GM19099 (cell line): Measurements from ENCODE around the gene SGTA.

ENCODE experiments used
- POLR2A ChIP-seq: IDR thresholded peaks from 3 replicates; pipeline ENCODE4 v1.6.1; 2011; ENCODE audit warnings: low read depth; ENCODE audit not compliant: insufficient read length; ENCODE audit errors: extremely low read depth

The SGTA gene

GRCh38 chr19:2722541-2723344 is 60.3 kb downstream of the SGTA start:
- no peak for TF ChIP-seq POLR2A

- no peak for TF ChIP-seq POLR2A
Measured at GRCh38 chr19:2721570-2722540, 61.2 kb downstream of the SGTA start.

DNA sequence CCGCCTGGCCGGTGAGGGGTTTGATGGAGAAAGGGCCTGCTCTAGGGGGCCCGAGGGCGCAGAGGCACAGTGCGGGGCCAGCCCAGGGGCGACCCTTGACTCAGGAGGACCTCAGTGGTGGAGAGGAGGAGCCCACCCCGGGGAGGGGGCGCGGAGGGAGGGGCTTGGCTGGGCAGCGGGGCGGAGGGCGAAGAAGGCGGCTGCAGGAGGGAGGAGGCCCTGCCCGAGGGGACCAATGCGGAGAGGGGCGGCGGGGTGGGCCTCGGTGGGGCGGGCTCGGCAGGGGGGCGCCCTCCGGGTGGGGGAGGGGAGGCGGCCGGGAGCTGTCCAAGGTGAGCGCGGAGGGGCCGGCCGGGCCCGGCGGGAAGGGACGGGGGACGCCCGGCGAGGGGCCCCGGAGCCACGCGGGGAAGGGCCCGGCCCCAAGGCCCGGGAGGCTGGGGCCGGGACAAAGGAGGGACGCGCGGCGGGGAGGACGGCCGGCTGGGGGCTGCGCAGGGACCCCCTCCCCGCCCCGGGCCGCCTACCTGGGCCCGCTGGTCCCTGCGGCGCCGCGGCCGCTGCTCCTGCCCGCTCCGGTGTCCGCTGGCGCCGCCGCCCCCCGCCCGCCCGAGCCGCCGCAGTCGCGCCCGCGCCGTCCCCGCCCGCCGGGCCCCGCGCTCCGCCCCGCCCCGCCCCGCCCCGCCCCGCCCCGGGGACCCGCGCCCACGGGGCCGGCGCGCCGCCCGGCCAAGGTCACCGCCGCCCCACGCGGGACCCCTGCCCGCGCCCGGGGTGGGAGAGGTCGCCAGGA is 62.1 kb downstream of the SGTA start, which contains the start of gene DIRAS1:
DIRAS1 (minus strand) TSS at position 596 of the 793 bp plus-strand sequence. CDS start 3,566 bp downstream, outside the sequence.
- no peak for TF ChIP-seq POLR2A

DNA sequence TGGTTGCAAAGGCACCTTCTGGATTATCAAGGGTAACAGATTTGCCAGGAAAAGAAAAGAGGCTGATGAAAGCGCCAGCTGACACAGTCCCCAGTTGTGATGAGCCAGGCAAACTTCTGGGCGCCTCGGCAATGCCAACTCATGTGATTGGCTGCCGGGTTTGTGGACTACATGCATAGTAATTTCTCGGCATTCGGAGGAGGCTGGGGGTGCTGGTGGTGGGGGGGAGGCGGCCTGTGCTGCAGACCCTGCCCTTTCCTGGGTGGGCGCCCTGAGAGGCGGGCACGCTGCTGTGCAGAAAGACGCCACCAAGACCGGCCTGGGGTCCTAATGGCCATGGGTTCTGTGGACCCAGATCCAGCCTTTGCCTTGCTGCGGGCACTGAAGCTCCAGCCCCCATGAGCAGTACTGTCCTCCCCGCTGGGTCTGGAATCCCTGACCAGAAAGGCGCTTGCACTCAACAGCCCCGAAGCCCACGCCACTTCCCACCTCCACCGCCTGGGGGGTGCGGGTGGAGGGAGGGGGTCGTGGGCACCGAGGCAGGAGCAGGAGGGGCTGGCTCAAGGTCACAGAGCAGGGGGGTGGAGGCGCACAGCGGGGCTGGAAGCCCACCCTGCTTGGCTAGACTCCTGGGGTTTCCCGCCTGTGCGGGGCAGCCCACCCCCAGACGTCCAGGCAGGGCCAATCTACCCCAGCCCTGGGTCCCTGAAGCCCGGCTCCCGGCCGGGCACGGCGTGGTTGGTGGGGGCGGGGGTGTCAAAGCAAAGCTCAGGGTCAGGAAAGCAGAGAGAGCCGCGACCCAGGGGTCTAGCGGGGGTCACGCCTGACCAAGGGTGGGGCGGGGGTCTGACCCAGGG is 62.9 kb downstream of the SGTA start:
- TF ChIP-seq POLR2A, result no peak

- TF ChIP-seq POLR2A, result no peak
Measured at GRCh38 chr19:2719232-2719735, 63.8 kb downstream of the SGTA start.

DNA sequence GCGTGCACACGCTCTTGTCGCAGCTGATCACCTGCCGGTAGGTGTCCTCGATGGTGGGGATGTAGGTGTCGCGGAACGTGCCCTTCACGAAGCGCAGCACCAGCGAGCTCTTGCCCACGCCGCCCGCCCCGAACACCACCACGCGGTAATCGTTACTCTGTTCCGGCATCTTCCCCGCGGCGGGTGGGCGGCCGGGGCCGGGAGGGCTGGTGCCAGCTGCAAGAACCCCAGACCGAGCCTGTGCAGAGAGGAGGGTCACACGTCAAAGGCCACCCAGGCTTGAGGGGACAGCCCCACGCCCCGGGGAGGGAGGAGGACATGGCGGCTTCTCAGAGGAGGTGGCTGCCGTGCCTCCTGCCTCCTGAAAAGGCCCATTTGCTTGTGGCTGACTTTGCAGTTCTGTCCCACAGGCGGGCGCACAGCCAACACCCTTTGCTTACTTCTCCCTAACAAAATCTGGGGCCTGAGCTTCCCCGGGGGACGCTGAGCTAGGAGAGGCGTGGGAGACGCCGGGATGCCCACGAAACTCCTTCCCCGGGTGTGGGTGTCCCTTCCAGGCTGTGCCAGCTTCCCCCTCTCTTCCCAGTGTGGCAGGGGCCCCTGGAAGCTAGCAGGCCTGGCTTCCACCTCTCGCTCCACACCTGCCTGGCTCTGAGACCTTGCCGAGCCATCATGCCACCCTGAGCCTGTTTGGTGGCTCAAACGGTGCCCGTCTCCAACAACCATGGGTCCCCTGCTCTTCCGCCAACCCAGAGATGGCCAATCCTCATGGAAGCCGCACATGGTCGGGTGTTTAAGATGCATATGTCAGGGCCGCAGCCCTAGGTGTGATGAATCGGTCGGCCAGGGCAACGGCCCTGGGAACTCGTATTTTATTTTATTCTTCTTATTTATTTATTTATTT is 65.2 kb downstream of the SGTA start:
- no peak for TF ChIP-seq POLR2A

GRCh38 chr19:2716722-2717637 is 66.1 kb downstream of the SGTA start:
- TF ChIP-seq POLR2A, result no peak

DNA sequence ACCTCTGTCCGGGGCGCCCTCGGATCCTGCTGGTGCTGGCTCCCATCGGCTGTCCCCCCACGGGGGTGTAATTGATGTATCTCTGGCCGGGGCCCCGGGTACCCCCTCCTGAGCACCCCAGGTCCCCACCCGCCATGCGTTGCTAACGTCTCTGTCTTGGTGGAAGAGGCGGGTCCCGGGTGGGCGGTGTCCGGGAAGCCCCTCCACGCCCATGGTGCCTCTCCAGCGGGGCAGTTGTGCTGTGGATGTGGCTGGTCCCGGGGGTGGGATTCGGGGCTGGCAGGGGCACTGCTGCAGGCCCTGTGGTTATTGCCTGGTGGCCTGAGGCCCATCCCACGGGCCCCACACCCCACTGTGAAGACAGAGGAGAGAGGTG is 66.8 kb downstream of the SGTA start:
- no peak for TF ChIP-seq POLR2A

DNA sequence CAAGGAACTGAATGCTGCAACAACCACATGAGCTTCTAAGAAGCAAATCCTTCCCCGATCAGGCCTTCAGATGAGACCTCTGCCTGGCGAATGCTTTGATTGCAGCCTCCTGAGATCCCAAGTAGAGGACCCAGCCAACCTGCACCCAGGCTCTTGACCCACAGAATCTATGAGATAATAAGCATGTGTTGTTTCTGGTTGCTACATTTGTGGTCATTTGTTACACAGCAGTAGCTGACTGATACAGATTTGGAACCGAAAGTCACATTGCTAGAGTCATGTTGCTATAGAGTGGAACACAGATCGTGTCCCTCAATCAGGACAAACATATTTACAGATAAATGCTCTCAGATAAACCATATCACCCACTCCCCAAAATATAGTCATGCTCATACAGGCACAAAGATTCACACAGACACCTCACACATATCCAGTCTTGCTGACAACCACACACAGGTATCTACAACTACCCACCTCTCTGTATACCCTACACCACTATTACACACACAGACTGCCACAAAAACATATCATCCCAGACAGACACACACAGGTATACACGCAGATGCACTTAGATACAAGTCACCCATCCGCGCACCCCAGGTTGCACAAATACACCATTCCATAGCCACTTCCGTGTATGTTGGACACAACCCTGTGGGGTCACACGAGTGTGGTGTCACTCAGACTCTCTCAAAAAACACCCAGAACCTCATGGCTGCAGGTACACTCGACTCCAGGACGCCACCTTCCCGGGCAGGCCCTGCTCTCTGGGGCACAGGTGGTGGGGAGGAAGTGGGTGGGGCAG is 67.4 kb downstream of the SGTA start:
- no peak for TF ChIP-seq POLR2A

- no peak for TF ChIP-seq POLR2A
Measured at GRCh38 chr19:2714531-2715269, 68.4 kb downstream of the SGTA start.
